ENCODE results near the gene DEAF1.

DEAF1 gene

DNA sequence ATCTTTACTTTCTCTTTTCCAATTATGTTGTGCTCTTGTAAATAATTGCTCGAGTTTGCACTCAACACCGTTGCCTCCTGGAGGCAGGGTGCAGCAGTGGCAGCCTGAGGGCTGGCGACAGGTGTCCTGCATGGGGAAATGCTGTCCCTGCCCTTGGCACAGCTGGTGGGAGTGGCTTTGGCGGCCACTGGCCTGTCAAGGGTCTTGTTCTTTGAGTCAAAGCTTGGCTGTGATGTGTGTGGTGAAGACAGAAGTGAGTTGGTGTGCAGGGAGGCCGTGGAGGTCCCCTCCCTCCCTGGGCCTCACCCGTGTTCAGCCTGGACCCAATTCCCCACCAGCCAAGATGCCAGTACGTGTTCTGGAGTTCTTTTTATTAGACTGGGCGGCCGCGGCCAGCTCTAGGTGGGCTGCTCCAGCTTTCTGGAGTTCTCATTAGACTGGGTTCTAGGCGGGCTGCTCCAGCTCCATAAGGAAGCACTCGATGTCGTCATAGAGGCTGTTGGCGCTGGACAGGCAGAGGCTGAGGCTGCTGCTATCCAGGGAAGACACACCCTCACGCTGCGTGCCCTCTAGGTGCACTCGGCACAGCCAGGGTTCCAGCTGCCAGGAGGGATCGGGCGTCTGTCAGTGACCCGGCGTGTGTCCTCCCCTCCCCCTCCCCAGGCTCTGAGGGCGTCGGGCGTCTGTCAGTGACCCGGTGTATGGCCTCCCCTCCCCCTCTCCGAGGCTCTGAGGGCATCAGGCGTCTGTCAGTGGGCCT, 82.6 kb downstream of the DEAF1 start:
- peak; percentile 15 for DNase-seq (ENCODE audit: low spot score)

DNA sequence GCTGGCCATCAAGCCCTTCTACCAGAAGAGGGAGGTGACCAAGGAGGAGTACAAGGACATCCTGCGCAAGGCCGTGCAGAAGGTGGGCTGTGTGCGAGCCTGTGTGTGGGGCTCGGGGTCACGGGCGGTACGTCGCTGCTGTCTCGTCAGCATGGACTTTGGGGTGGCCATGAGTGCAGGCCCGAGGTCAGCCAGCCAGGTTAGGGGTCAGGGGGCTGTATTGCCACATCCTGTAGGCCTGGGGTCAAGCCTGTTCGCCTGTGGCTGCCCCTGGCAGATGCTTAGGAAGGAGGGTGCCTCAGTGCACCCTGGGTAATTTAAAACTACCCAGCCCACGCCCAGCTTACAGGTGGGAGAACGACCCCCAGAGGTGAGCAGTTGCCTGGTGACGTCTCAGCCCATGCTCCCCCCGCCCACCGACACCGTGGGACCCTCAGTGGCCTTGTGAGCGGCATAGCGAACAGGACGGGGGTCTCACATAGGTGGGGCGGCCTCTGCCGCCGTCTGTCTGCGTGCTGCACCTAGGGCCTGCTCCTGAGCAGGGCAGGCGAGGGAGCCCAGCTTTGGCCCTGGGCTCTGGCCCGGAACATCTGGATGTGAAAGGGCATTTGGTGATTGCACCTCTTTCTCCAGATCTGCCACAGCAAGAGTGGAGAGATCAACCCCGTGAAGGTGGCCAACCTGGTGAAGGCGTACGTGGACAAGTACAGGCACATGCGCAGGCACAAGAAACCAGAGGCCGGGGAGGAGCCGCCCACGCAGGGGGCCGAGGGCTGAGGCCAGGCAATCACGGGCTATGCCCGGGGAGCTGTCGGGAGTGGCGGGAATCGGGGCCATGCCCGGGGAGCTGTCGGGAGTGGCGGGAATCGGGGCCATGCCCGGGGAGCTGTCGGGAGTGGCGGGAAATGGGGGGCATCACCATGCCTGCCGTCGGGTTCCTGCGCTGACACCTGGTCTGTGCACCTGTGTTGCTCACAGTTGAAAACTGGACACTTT, 83.7 kb downstream of the DEAF1 start:
- DNase-seq (ENCODE audit: low spot score), result no peak

DNA sequence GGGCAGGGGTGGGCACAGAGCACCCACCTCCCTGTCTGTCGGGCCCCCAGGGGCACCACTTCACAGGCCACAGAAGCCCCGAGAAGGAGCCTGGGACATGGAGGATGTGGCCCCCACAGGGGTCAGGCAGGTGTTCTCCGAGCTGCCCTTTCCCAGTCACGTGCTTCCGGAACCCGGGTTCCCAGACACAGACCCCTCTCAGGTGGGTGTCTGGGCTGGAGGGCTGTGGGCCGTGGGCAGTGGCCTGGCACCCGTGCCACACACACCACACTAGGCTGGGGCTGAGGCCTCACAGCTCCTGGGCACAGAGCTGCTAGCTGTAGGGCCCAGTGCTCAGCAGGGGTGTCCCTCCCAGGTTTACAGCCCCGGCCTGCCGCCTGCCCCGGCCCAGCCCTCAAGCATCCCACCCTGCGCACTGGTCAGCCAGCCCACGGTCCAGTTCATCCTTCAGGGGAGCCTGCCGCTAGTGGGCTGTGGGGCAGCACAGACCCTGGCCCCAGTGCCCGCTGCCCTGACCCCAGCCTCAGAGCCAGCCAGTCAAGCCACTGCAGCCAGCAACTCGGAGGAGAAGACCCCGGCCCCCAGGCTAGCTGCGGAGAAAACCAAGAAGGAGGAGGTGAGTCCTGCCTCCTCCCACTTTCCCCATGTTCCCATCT, 84.7 kb downstream of the DEAF1 start:
- no peak for DNase-seq (ENCODE audit: low spot score)

DNA sequence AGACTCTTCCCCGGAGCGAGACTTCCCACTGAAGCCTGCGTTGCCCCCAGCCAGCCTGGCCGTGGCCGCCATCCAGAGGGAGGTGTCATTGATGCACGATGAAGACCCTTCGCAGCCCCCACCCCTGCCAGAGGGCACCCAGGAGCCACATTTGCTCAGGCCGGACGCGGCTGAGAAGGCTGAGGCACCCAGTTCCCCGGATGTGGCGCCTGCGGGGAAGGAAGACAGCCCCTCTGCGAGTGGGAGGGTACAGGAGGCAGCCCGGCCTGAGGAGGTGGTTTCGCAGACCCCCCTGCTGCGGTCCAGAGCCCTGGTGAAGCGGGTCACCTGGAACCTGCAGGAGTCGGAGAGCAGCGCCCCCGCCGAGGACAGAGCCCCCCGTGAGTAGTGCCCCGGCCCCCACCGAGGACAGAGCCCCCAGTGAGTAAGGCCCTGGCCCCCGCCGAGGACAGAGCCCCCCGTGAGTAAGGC, 85.6 kb downstream of the DEAF1 start:
- no peak for DNase-seq (ENCODE audit: low spot score)

DNA sequence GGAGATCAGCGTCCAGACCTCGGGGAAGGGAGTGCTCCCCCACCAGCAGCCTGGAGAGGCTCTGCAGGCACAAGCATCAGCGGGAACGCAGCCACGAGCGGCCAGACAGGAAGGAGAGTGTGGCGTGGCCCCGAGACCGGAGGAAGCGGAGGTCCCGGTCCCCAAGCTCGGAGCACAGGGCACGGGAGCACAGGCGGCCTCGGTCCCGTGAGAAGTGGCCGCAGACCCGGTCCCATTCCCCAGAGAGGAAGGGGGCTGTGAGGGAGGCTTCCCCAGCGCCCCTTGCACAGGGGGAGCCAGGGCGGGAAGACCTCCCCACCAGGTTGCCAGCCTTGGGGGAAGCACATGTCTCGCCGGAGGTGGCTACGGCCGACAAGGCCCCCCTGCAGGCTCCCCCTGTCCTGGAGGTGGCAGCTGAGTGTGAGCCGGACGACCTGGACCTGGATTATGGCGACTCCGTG, 86.2 kb downstream of the DEAF1 start:
- DNase-seq (ENCODE audit: low spot score), result no peak

DNA sequence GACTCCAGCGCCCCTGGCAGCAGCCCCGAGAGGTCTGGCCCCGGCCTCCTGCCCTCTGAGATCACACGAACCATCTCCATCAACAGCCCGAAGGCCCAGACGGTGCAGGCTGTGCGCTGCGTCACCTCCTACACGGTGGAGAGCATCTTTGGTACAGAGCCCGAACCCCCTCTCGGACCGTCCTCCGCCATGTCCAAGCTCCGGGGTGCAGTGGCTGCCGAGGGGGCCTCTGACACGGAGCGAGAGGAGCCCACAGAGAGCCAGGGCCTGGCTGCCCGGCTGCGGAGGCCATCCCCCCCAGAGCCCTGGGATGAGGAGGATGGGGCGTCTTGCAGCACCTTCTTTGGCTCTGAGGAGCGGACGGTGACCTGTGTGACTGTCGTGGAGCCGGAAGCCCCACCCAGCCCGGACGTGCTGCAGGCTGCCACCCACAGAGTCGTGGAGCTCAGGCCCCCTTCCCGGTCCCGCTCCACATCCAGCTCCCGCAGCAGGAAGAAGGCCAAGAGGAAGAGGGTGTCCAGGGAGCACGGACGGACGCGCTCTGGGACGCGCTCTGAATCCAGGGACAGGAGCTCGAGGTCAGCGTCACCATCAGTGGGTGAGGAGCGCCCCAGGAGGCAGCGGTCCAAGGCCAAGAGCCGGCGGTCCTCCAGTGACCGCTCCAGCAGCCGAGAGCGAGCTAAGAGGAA, 86.9 kb downstream of the DEAF1 start:
- no peak for DNase-seq (ENCODE audit: low spot score)

DNA sequence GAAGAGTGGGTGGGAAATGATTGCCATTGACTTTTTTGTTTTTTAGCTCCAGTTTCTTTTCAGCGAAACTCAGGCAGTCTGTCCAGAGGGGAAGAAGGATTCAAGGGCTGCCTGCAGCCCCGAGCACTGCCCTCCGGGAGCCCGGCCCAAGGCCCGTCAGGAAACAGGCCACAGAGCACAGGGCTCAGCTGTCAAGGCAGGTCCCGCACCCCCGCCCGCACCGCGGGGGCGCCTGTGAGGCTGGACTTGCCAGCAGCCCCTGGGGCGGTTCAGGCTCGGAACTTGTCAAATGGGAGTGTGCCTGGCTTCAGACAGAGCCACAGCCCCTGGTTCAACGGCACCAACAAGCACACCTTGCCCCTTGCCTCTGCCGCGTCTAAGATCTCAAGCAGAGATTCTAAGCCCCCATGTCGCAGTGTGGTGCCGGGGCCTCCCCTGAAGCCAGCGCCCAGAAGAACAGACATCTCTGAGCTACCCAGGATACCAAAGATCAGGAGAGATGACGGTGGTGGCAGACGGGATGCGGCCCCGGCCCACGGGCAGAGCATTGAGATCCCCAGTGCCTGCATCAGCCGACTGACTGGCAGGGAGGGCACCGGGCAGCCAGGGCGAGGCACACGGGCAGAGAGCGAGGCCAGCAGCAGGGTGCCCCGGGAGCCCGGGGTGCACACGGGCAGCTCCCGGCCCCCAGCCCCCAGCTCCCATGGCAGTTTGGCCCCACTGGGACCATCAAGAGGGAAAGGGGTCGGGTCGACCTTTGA, 87.8 kb downstream of the DEAF1 start:
- no peak for DNase-seq (ENCODE audit: low spot score)

DNA sequence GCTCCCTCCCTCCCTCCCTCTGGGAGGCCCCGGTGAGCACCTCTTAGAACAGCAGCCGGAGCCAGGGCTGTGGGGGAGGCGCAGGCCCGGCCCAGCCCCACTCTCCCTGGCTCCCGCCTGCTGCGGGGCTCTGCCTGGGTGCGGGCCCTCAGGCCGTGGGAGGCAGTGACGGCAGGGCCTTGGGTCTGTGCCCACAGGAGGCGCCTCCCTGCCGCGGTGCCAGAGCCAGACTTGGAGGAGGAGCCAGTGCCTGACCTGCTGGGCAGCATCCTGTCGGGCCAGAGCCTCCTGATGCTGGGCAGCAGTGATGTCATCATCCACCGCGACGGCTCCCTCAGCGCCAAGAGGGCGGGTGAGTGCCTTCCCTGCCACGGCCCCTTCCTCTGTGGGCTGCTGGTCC, 88.8 kb downstream of the DEAF1 start:
- DNase-seq (ENCODE audit: low spot score), result peak; percentile 51

DNA sequence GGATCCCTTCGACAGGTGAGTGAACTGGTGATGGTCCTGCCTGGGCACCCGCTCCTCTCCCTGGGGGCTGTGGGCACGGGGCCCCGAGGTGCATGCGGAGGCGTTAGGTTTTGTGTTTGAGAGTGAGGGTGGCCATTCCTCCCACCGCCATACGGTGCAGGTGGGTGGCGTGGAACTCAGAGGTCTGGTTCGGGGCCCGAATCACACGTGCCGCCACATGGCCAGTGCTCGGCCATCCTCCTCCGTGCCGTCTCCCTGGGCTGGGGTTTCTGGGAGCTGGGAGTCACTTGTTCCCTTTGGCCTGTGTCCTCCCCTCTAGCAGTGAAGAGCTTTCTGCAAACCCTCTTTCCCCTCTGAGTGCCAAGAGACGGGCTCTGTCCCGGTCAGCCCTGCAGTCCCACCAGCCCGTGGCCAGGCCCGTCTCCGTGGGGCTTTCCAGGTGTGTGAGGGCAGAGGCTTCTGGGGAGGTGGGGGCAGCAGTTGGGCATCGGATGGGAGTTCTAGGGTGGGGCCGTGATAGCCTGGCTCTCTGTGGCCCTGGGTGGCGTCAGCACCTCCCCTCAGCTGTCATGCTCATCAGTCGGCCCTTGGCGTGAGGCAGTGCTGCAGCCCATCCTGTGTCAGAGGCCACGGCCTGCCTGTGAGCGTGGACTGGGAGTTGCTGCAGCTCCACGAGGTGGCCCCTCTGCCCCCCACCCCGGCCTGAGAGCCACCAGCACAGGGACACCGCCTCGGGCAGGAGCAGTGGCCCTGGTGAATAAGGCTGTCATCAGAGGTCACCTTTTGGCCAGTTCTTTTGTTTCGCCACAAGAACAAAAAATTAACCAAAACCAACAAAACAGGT, 89.5 kb downstream of the DEAF1 start:
- no peak for DNase-seq (ENCODE audit: low spot score)

DNA sequence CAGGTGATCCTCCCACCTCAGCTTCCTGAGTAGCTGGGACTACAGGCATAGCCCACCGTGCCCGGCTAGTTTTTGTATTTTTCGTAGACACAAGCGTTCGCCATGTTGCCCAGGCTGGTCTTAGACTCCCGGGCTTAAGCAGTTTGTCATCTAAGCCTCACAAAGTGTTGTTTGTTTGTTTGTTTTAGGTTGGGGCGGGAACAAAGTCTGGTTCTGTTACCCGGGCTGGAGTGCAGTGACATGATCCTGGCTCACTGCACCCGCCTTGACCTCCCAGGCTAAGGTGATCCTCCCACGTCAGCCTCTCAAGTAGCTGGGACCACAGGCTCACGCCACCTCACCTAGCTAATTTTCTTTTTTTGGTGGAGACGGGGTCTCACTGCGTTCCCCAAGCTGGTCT, 91.9 kb downstream of the DEAF1 start:
- DNase-seq (ENCODE audit: low spot score), result no peak

DNA sequence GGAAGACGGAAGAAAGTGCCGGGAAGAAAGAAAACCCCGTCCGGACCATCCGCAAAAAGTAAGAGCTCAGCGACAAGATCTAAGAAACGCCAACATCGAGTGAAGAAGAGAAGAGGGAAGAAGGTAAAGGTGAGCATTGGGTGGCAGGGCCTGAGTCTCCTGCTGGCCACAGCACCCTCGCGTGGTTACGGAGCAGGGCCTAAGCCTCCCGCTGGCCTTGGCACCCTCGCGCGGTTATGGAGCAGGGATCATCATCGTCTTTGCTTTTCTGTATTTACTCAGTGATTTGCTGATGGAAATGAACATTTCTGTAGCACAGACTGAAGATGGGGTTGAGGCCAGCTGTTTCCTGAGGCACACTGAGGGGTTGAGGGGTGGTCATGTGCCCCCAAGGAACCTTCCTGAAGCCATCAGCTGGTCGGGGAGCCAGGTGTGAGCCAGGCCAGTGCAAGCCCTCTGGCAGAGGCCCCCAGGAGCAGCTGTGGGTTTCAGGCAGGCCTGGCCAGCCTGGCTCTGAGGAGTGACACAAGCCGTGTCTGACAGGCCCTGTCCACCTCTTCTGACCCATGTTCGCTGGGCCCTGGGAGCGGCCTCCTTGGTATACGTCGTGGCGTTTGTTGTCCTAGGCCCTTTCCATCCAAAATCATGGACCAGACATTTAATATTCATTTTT, 93.3 kb downstream of the DEAF1 start:
- DNase-seq (ENCODE audit: low spot score), result no peak

DNA sequence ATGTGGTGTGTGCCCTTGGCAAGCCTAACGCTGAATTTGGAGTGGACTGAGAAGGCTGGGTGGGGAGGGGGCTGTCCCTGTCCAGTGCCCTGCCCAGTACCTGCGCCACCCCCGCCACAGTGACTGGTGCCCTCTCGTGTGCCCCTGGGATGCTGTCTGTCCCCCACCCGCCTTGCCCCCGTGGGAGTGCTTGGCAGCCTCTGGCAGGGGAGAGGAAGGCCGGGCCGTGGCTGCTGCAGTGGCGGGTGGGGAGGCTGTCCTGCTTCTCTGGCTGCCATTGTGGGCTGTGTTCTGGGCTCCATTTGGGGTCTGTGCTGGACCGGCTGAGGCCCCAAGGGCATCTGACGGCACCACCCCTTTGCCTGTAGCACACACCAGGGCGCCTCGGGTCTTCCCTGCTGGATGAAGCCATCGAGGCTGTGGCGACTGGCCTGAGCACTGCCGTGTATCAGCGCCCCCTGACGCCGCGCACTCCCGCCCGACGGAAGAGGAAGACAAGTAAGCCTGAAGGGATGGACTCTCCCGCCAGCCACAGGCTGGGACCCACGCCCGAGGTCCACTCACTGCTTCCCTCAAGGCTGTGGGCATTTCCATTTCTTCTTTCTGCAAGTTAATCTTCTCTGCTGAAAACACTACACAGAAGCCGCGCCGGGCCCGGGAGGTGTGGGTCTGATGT, 96.9 kb downstream of the DEAF1 start:
- no peak for DNase-seq (ENCODE audit: low spot score)

DNA sequence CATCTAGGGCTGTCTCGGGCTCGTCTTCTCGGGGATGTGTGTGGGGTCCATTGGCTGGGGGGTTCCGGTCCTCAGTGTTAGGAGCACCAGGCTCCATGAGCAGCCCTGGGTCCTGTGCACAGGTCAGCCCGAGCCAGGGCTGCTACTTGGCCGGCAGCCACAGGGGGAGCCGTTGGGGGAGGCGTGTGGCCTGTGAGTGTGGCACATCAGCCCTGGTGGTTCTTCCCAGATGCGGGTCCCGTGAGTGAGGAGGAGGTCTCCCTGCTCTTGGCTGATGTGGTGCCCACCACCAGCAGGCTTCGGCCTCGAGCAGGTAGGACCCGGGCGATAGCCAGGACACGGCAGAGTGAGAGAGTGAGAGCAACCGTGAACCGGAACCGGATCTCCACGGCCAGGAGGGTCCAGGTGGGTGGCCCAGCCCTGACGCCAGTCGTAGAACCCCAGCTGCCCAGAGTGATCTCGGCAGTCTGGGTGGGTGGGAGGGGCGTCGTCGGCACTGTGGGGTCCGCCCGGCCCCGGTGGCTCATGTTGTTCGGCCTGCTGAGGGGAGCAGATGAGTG, 97.8 kb downstream of the DEAF1 start:
- no peak for DNase-seq (ENCODE audit: low spot score)

DNA sequence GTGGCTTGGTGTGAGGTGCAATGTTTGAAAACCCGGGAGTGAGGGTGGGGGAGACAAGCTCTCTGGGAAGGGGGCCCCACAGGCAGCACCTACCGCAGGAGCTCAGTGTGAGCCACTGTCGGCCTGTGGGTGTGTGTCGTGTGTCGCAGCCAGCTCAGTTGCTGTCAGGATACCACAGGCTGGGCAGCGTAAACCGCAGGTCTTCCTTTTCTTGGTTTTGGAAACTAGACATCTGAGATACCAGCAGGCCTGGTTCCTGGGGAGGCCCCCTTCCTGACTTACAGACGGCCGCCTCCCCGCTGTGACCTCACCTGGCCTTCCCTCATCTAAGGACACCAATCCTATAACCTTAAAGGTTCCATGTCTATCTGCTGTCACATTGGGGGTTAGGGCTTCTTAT, 98.6 kb downstream of the DEAF1 start:
- no peak for DNase-seq (ENCODE audit: low spot score)

DNA sequence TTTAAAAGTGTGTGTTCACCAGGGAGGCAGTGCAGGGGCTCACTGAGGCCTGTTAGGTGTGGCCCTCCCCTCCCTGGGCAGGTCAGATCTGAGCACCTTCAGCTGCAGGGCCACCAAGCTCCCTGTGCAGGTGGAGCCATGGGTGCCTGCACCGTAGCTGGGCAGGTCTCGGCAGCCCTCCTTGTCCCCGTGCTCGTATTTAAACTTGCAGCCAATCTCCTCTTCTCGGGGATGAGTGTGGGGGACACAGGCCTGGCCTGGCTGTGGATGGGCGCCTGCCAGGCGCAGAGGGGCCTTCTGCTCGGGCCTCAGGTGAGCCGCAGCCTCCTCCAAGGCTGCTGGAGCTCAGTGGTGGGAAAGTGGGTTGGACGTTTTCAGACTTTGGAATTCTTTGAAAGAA, 99.6 kb downstream of the DEAF1 start:
- no peak for DNase-seq (ENCODE audit: low spot score)
